Measurements from ENCODE around the gene OSBP2.

DNA sequence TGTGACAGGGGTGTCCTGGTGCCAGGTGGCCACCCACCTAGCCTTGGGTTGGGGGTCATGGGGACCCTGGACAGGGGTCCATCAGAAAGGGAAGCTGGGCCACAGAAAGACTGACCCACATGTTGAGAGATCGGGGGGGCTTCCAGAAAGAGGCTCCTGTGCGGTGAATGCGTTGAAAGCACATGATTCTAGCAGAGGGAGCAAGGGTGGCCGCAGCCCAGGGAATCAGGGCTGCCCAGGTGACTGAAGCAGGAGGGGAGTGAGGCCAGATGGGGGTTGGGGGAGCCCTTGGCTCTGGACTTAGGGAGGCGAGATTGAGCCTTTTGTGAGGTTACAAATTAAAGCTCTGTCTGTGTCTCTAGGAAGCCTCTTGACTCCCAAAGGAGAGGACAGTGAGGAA, 193.2 kb downstream of the OSBP2 start:
- TF ChIP-seq POLR2A (IDR thresholded peaks at IDR 0.05): no peak
- TF ChIP-seq, protein P1, sequence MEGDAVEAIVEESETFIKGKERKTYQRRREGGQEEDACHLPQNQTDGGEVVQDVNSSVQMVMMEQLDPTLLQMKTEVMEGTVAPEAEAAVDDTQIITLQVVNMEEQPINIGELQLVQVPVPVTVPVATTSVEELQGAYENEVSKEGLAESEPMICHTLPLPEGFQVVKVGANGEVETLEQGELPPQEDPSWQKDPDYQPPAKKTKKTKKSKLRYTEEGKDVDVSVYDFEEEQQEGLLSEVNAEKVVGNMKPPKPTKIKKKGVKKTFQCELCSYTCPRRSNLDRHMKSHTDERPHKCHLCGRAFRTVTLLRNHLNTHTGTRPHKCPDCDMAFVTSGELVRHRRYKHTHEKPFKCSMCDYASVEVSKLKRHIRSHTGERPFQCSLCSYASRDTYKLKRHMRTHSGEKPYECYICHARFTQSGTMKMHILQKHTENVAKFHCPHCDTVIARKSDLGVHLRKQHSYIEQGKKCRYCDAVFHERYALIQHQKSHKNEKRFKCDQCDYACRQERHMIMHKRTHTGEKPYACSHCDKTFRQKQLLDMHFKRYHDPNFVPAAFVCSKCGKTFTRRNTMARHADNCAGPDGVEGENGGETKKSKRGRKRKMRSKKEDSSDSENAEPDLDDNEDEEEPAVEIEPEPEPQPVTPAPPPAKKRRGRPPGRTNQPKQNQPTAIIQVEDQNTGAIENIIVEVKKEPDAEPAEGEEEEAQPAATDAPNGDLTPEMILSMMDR (IDR thresholded peaks at IDR 0.05): no peak
